Measurements from ENCODE around the gene C2orf68. TPM values are rescaled to one million over a fixed set of nuclear protein-coding genes. Genes with fewer than 3 reads are reported as not detected.

The C2orf68 gene
- total and polyA plus RNA-seq, 2 donors (not counting 1 experiment from before 2014, with no cell fraction given) = 30.5 to 82.4 TPM

GRCh38 chr2:85653996-85654395 is 42.1 kb upstream of the C2orf68 start:
- intact Hi-C loops (cut with micrococcal nuclease) = no loop called here
- Mint-ChIP-seq H3K4me1 (peaks cover 4% of the 10 kb centered on the region), H3K27ac (no peak overlapping the region), H3K27me3 (no peaks in the 10 kb centered on the region), H3K9me3 (ENCODE audit: insufficient read depth) (no peaks in the 10 kb centered on the region), H3K4me3 (no peak overlapping the region)
- H3K27me3 ChIP-seq (replicated peaks in 1 of 4; ENCODE audit: control extremely low read depth in 1 of 4, control insufficient read depth in 3 of 4, insufficient read depth in 4 of 4, low read length in 3 of 4) = no peaks in the 10 kb centered on the region
- no peak overlapping the region for H2AFZ ChIP-seq (ENCODE audit: insufficient read depth, low read depth, low read length, poor library complexity, severe bottlenecking)
- H3K27ac ChIP-seq (ENCODE audit: low read length in 2 of 2) = no peak overlapping the region
- no peak overlapping the region for H3K4me2 ChIP-seq (replicated peaks; ENCODE audit: low read depth, low read length, poor library complexity, severe bottlenecking)
- peaks cover 5 to 51% of the 10 kb centered on the region in 2 experiments for H3K36me3 ChIP-seq (replicated peaks in 1 of 2; ENCODE audit: control extremely low read depth in 1 of 2, control insufficient read depth in 1 of 2, extremely low read depth in 1 of 2, insufficient read depth in 2 of 2, low read length in 1 of 2)
- POLR2A ChIA-PET = no interaction called here
- peaks cover under 1% of the 10 kb centered on the region for H4K20me1 ChIP-seq (ENCODE audit: control insufficient read depth, insufficient read depth, low read length, poor library complexity, severe bottlenecking)
- no peak overlapping the region for H3K9ac ChIP-seq (ENCODE audit: low read length)
- 48% methylated on average over 2 of the region's 3 CpGs for WGBS (ENCODE audit: insufficient coverage)
- H3K4me1 ChIP-seq (ENCODE audit: control insufficient read depth in 2 of 2, insufficient read depth in 2 of 2, low read length in 2 of 2) = peaks cover under 1 to 5% of the 10 kb centered on the region in 2 donors
- no peaks in the 10 kb centered on the region for H3K79me2 ChIP-seq (ENCODE audit: control insufficient read depth, insufficient read depth, low read length)
- no peak for DNase-seq
- TF ChIP-seq CTCF (IDR thresholded peaks at IDR 0.05) = no peak
- no peak for TF ChIP-seq EZH2 (IDR thresholded peaks at IDR 0.05; ENCODE audit: borderline replicate concordance, insufficient read depth, low read depth, low read length, poor library complexity, severe bottlenecking)
- H3K9me3 ChIP-seq (ENCODE audit: control extremely low read depth in 1 of 3, control insufficient read depth in 2 of 3, insufficient read depth in 1 of 3, low read length in 2 of 3) = no peaks in the 10 kb centered on the region
- CTCF ChIA-PET = no interaction called here
- H3K4me3 ChIP-seq (ENCODE audit: control extremely low read depth in 1 of 5, extremely low read depth in 1 of 5, insufficient read depth in 1 of 5, low read depth in 2 of 5, low read length in 4 of 5) = no peak overlapping the region
- ATAC-seq (ENCODE audit: low read depth) = no peak

- Mint-ChIP-seq H3K4me3 (no peak overlapping the region), H3K4me1 (peaks cover 21% of the 10 kb centered on the region), H3K9me3 (ENCODE audit: insufficient read depth) (no peaks in the 10 kb centered on the region), H3K27ac (no peak overlapping the region), H3K27me3 (no peaks in the 10 kb centered on the region)
- DNase-seq (no peak), ATAC-seq (ENCODE audit: low read depth) (no peak)
- Histone ChIP-seq H3K27ac (ENCODE audit: low read length in 2 of 2) (no peak overlapping the region), H2AFZ (ENCODE audit: insufficient read depth, low read depth, low read length, poor library complexity, severe bottlenecking) (no peak overlapping the region), H3K9ac (ENCODE audit: low read length) (no peak overlapping the region), H3K9me3 (ENCODE audit: control extremely low read depth in 1 of 3, control insufficient read depth in 2 of 3, insufficient read depth in 1 of 3, low read length in 2 of 3) (no peaks in the 10 kb centered on the region), H3K4me2 (replicated peaks; ENCODE audit: low read depth, low read length, poor library complexity, severe bottlenecking) (no peak overlapping the region), H3K79me2 (ENCODE audit: control insufficient read depth, insufficient read depth, low read length) (no peaks in the 10 kb centered on the region), H3K4me3 (ENCODE audit: control extremely low read depth in 1 of 5, extremely low read depth in 1 of 5, insufficient read depth in 1 of 5, low read depth in 2 of 5, low read length in 4 of 5) (no peak overlapping the region), H4K20me1 (ENCODE audit: control insufficient read depth, insufficient read depth, low read length, poor library complexity, severe bottlenecking) (peaks cover 20% of the 10 kb centered on the region), H3K36me3 (replicated peaks in 1 of 2; ENCODE audit: control extremely low read depth in 1 of 2, control insufficient read depth in 1 of 2, extremely low read depth in 1 of 2, insufficient read depth in 2 of 2, low read length in 1 of 2) (peaks cover 5 to 66% of the 10 kb centered on the region in 2 experiments), H3K27me3 (replicated peaks in 1 of 4; ENCODE audit: control extremely low read depth in 1 of 4, control insufficient read depth in 3 of 4, insufficient read depth in 4 of 4, low read length in 3 of 4) (no peaks in the 10 kb centered on the region), H3K4me1 (ENCODE audit: control insufficient read depth in 2 of 2, insufficient read depth in 2 of 2, low read length in 2 of 2) (peaks cover 18 to 24% of the 10 kb centered on the region in 2 donors)
- 100% methylated on average over 1 of the region's 2 CpGs for WGBS (ENCODE audit: insufficient coverage)
- TF ChIP-seq EZH2 (IDR thresholded peaks at IDR 0.05; ENCODE audit: borderline replicate concordance, insufficient read depth, low read depth, low read length, poor library complexity, severe bottlenecking) (no peak), CTCF (IDR thresholded peaks at IDR 0.05) (no peak)
- POLR2A ChIA-PET = interaction anchor here (0.6 to 0.7 kb wide), 3 partner anchors 47 to 336 kb away, joined by 7 to 11 read pairs (median 8); no protein-coding TSS in a partner anchor
- intact Hi-C loops (cut with micrococcal nuclease) = no loop called here
- CTCF ChIA-PET = interaction anchor here (0.7 to 1.2 kb wide), 4 partner anchors 15 to 354 kb away, joined by 3 to 5 read pairs (median 3); no protein-coding TSS in a partner anchor
Measured at GRCh38 chr2:85652056-85652455, 40.2 kb upstream of the C2orf68 start.

All from B cell (primary cell).